GM12878 (cell line): ENCODE data around the gene SEMA3C. TPM values are rescaled to one million over a fixed set of nuclear protein-coding genes. Genes with fewer than 3 reads are reported as not detected.

ENCODE experiments used
- ATAC-seq: fragments of 200-7000 bp; cut with Tn5 transposase; 3 replicates; pipeline ENCODE4 v1.9.1; 2020; ENCODE audit warnings: mild to moderate bottlenecking, moderate library complexity
- BruUV-seq: library from RNA; stranded (reverse); fragments of 400-500 nt; replicated peaks from 2 replicates; lab custom pipeline; 2021; lab: Mats Ljungman, UMichigan
- CTCF ChIA-PET: fragments of 300-600 bp; sonication (Branson Sonifier 250); formaldehyde crosslinking; extraction: SDS; loops from one replicate; lab custom pipeline; 2021; ENCODE audit warnings: inconsistent platforms; lab: Yijun Ruan, JAX
- POLR2A ChIA-PET: fragments of 350-600 bp; formaldehyde crosslinking; extraction: SDS; loops from one replicate; lab custom pipeline; 2021; ENCODE audit warnings: inconsistent platforms; lab: Charles Lee
- RAD21 ChIA-PET: fragments of 300-600 bp; sonication (Branson Sonifier 250); formaldehyde crosslinking; loops from one replicate; lab custom pipeline; 2023; ENCODE audit warnings: antibody characterized with exemption; ENCODE audit not compliant: unreplicated experiment; lab: Charles Lee
- SMC1A ChIA-PET: fragments of 300-600 bp; sonication (Branson Sonifier 250); formaldehyde crosslinking; loops from one replicate; lab custom pipeline; 2023; ENCODE audit not compliant: unreplicated experiment, uncharacterized antibody; lab: Charles Lee
- DNase-seq: peaks from one replicate; pipeline ENCODE4 v3.0.0-alpha.2; 2011; ENCODE audit warnings: low read depth, low spot score
- FAIRE-seq: peaks from 3 replicates; lab custom pipeline; 2011; peaks lifted over from hg19 to GRCh38; lab: Jason Lieb, UNC
- H2AFZ ChIP-seq: 2 replicates; pipeline ENCODE4 v1.6.0; 2011; ENCODE audit warnings: low read depth, low read length, control low read depth; ENCODE audit not compliant: control insufficient read depth
- H3K27ac ChIP-seq: 2 replicates; pipeline ENCODE4 v1.5.1; 2011; ENCODE audit warnings: control low read depth; ENCODE audit not compliant: control insufficient read depth, insufficient read depth
- H3K27me3 ChIP-seq, 2 experiments: replicated peaks in 1 of 2; 2 replicates each; pipeline versions ENCODE4 v1.6.0 to v1.6.1; 2011; ENCODE audit warnings: low read length in 1 of 2; ENCODE audit not compliant: control insufficient read depth in 2 of 2, insufficient read depth in 2 of 2
- H3K36me3 ChIP-seq, 2 experiments: 2 replicates each; pipeline ENCODE4 v1.5.1; 2011; ENCODE audit warnings: low read length in 1 of 2; ENCODE audit not compliant: control insufficient read depth in 2 of 2, insufficient read depth in 2 of 2
- H3K4me1 ChIP-seq: 2 replicates; pipeline ENCODE4 v1.6.1; 2011; ENCODE audit warnings: mild to moderate bottlenecking, low read length, moderate library complexity, mixed read lengths; ENCODE audit not compliant: control insufficient read depth, insufficient read depth
- H3K4me2 ChIP-seq: 2 replicates; pipeline ENCODE4 v1.6.0; 2011; ENCODE audit warnings: control low read depth; ENCODE audit not compliant: control insufficient read depth, insufficient read depth
- H3K4me3 ChIP-seq: fragments of 200-600 bp; sonication (generic); 2 replicates; pipeline ENCODE4 v1.5.1; 2016
- H3K79me2 ChIP-seq: 2 replicates; pipeline ENCODE4 v1.6.0; 2011; ENCODE audit warnings: low read length; ENCODE audit not compliant: control insufficient read depth, insufficient read depth
- H3K9ac ChIP-seq: 2 replicates; pipeline ENCODE4 v1.8.0; 2011; ENCODE audit warnings: low read length, control low read depth, mixed read lengths; ENCODE audit not compliant: control insufficient read depth, insufficient read depth
- H3K9me3 ChIP-seq: replicated peaks from 3 replicates; pipeline ENCODE4 v1.5.1; 2011; ENCODE audit warnings: mild to moderate bottlenecking, low read length; ENCODE audit not compliant: control insufficient read depth, insufficient read depth
- H4K20me1 ChIP-seq: 2 replicates; pipeline ENCODE4 v1.6.0; 2011; ENCODE audit not compliant: control insufficient read depth, insufficient read depth
- MEF2B ChIP-seq: fragments of 450-650 bp; IDR thresholded peaks from 2 replicates; pipeline ENCODE4 v1.6.1; 2018; ENCODE audit warnings: mild to moderate bottlenecking, moderate library complexity; ENCODE audit not compliant: partially characterized antibody, poor library complexity, severe bottlenecking
- NFXL1 ChIP-seq: fragments of 450-650 bp; IDR thresholded peaks from 2 replicates; pipeline ENCODE4 v1.6.1; 2017; ENCODE audit warnings: antibody characterized with exemption, mild to moderate bottlenecking, borderline replicate concordance
- NRF1 ChIP-seq: conservative IDR thresholded peaks from 2 replicates; pipeline ENCODE4 v1.6.1; 2011; ENCODE audit warnings: mild to moderate bottlenecking, low read depth, low read length, improper control_type of control experiment
- RB1 ChIP-seq: fragments of 450-650 bp; formaldehyde crosslinking; IDR thresholded peaks from 2 replicates; pipeline ENCODE4 v1.6.1; 2017; ENCODE audit warnings: mild to moderate bottlenecking, borderline replicate concordance
- STAT1 ChIP-seq: fragments of 450-650 bp; conservative IDR thresholded peaks from 2 replicates; pipeline ENCODE4 v1.6.1; 2014; ENCODE audit warnings: antibody characterized with exemption, mild to moderate bottlenecking
- TCF12 ChIP-seq: IDR thresholded peaks from 2 replicates; pipeline ENCODE4 v1.6.1; 2011; ENCODE audit warnings: low read depth, mild to moderate bottlenecking, low read length
- ZBED1 ChIP-seq: IDR thresholded peaks from 2 replicates; pipeline ENCODE4 v1.6.1; 2016; ENCODE audit warnings: borderline replicate concordance
- WGBS: methylation state at CpG from one replicate; pipeline ENCODE4 v1.1.6; 2016; ENCODE audit warnings: low lambda C conversion rate; ENCODE audit not compliant: insufficient replicate concordance, insufficient coverage; ENCODE audit errors: missing lambda C conversion rate; 5-methylcytosine and 5-hydroxymethylcytosine counted together
- in situ Hi-C: fragments of 300-500 bp; cut with MboI; formaldehyde crosslinking; loops from 9 replicates; pipeline ENCODE4 v1.14.3; 2018; ENCODE audit warnings: mixed read lengths
- intact Hi-C: fragments of 100-400 bp; cut with micrococcal nuclease; formaldehyde crosslinking; loops from one replicate; pipeline ENCODE4 v1.14.2; 2022; ENCODE audit not compliant: unreplicated experiment
- polyA plus RNA-seq, 11 experiments: library from polyadenylated mRNA; depleted of rRNA in 4 of 11; unstranded in 6 of 11; stranded (reverse) in 5 of 11; fragments of >200 nt; fragmentation: Nextera tagmentation in 4 of 11; fragmentation: Illumina TruSeq in 1 of 11; extraction: Ambion mirVana in 4 of 11; extraction: Trizol in 1 of 11; gene quantifications; 1 replicate in 1 of 11; 2 replicates in 10 of 11; pipeline versions ENCODE4 v1.2.1 to v1.2.3, GENCODE V29; 2011 to 2016; ENCODE audit warnings: inconsistent platforms in 2 of 11, missing spikeins in 2 of 11, low read depth in 1 of 11
- total RNA-seq, 4 experiments: library from RNA; depleted of rRNA in 3 of 4; stranded (reverse); fragments of >200 nt in 3 of 4; fragmentation: Illumina TruSeq in 1 of 4; extraction: Trizol in 1 of 4; gene quantifications; 2 replicates each; pipeline versions ENCODE4 v1.2.1 to v1.2.3, GENCODE V29; 2013 to 2021
- TF ChIP-seq, protein P1 (sequence below): fragments of 150-350 bp; IDR thresholded peaks from 2 replicates; pipeline ENCODE4 v1.6.1; 2016; ENCODE audit warnings: low read depth, low read length

Gene SEMA3C
- total and polyA plus RNA-seq, 10 of the 15 experiments (the other 5 are each of a cell fraction or from before 2014, with no cell fraction given), result 0.01 to 0.41 (median 0.11) TPM; not detected in 6

DNA sequence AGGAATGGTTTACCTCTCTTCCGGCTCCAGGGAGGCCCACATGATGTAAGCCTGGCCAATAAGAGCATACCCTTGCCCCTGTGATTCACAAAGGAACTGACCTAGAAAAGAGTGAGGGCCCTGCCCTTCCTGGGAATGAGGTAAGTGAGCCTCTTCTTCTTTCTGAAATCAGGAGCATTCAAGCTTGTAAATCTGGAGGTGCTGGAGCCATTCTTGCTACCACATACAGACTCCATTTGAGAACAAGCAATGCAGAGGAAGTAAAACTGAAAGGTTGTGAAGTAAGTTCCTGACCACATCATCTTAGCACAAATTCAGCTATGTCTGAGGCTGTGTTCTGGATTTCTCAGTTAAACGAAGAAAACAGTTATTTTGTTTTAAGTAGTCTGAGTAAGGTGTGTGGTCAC is 148.2 kb downstream of the SEMA3C start (continued):
- TF ChIP-seq MEF2B (no peak), NFXL1 (no peak), TCF12 (no peak)

DNA sequence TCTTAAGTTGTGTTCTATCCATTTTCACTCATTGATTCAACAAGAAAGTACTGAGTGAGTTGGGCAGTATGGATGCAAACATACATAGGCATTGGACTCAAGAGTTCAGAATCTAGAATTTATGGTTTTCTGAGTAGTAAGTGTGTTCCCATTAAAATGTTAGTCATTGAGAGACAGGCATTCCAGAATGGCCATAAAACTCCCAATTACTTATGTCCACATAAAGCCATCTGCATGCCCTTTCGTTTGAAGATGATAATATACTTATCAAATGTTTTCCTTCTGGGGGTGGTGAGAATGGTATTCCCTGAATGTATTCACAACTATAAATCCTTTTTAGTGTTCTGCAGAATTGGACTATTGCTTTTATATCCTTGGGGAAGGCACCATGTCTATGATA is 148.8 kb downstream of the SEMA3C start:
- no peak overlapping the region for H2AFZ ChIP-seq
- WGBS, result 0% methylated on average over 1 of the region's 1 CpG
- H3K9me3 ChIP-seq, result no peaks in the 10 kb centered on the region
- CTCF ChIA-PET, result no interaction called here
- 0 out of 4 replicates have a peak, but pooled peaks cover 0 to 2% of the 10 kb centered on the region in 2 experiments for H3K27me3 ChIP-seq
- POLR2A ChIA-PET, result no interaction called here
- intact Hi-C loops (loop anchor here (5.0 kb wide), 1 partner anchor 48 kb away; no protein-coding TSS in a partner anchor), in situ Hi-C loops (no loop called here)
- no peak for DNase-seq
- no peak overlapping the region for H3K4me3 ChIP-seq
- no peaks in the 10 kb centered on the region for H3K4me1 ChIP-seq
- no peak for TF ChIP-seq NRF1
- TF ChIP-seq STAT1, result no peak
- no peak for TF ChIP-seq ZBED1
- TF ChIP-seq RB1, result no peak
- TF ChIP-seq, protein P1, sequence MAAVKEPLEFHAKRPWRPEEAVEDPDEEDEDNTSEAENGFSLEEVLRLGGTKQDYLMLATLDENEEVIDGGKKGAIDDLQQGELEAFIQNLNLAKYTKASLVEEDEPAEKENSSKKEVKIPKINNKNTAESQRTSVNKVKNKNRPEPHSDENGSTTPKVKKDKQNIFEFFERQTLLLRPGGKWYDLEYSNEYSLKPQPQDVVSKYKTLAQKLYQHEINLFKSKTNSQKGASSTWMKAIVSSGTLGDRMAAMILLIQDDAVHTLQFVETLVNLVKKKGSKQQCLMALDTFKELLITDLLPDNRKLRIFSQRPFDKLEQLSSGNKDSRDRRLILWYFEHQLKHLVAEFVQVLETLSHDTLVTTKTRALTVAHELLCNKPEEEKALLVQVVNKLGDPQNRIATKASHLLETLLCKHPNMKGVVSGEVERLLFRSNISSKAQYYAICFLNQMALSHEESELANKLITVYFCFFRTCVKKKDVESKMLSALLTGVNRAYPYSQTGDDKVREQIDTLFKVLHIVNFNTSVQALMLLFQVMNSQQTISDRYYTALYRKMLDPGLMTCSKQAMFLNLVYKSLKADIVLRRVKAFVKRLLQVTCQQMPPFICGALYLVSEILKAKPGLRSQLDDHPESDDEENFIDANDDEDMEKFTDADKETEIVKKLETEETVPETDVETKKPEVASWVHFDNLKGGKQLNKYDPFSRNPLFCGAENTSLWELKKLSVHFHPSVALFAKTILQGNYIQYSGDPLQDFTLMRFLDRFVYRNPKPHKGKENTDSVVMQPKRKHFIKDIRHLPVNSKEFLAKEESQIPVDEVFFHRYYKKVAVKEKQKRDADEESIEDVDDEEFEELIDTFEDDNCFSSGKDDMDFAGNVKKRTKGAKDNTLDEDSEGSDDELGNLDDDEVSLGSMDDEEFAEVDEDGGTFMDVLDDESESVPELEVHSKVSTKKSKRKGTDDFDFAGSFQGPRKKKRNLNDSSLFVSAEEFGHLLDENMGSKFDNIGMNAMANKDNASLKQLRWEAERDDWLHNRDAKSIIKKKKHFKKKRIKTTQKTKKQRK, result no peak
- SMC1A ChIA-PET, result no interaction called here
- FAIRE-seq, result no peak
- no peaks in the 10 kb centered on the region for H3K79me2 ChIP-seq
- BruUV-seq, result no TSS peak
- H3K9ac ChIP-seq, result no peak overlapping the region
- H4K20me1 ChIP-seq, result no peaks in the 10 kb centered on the region
- no peaks in the 10 kb centered on the region for H3K36me3 ChIP-seq
- RAD21 ChIA-PET, result no interaction called here
- H3K27ac ChIP-seq, result no peak overlapping the region
- no peak overlapping the region for H3K4me2 ChIP-seq
- no peak for ATAC-seq
